Breast epithelium (tissue), 4 donors: ENCODE results near the gene SLC39A11. TPM values are rescaled to one million over a fixed set of nuclear protein-coding genes. Genes with fewer than 3 reads are reported as not detected.
A peak's percentile ranks its signal among the peaks of the same experiment; 100 is the strongest.

Source experiments
- DNase-seq, 2 donors: peaks; one replicate each; pipeline ENCODE4 v3.0.0-alpha.2; 2019; ENCODE audit warnings: low spot score in 2 of 2
- H3K27ac ChIP-seq, 2 donors: fragments of 200-600 bp; sonication (generic) in 1 of 2; one replicate each; pipeline ENCODE4 v1.5.1; 2016 to 2019; ENCODE audit warnings: mild to moderate bottlenecking in 1 of 2
- H3K27me3 ChIP-seq, 2 donors: fragments of 200-600 bp; sonication (generic) in 1 of 2; one replicate each; pipeline versions ENCODE4 v1.5.1 to v1.6.0; 2017 to 2019; ENCODE audit warnings: control low read depth in 1 of 2, mild to moderate bottlenecking in 1 of 2
- H3K36me3 ChIP-seq: fragments of 200-600 bp; one replicate; pipeline ENCODE4 v1.5.1; 2019
- H3K4me1 ChIP-seq, 2 donors: fragments of 200-600 bp; sonication (generic); one replicate each; pipeline ENCODE4 v1.5.1; 2016 to 2019; ENCODE audit warnings: control low read depth in 1 of 2
- H3K4me3 ChIP-seq, 3 donors: fragments of 200-600 bp; sonication (generic); 1 replicate in 2 of 3; 2 replicates in 1 of 3; pipeline ENCODE4 v1.5.1; 2016 to 2019; ENCODE audit warnings: mild to moderate bottlenecking in 3 of 3, moderate library complexity in 2 of 3
- H3K9me3 ChIP-seq, 2 donors: fragments of 200-600 bp; sonication (generic) in 1 of 2; one replicate each; pipeline ENCODE4 v1.5.1; 2016 to 2019; ENCODE audit warnings: control low read depth in 1 of 2
- POLR2A ChIP-seq: fragments of 450-650 bp; IDR thresholded peaks from one replicate; pipeline ENCODE4 v1.6.1; 2016; ENCODE audit warnings: antibody characterized with exemption, mild to moderate bottlenecking, moderate library complexity
- POLR2AphosphoS5 ChIP-seq, 3 donors: sonication (generic); formaldehyde crosslinking; IDR thresholded peaks; one replicate each; pipeline ENCODE4 v1.6.1; 2017; ENCODE audit warnings: antibody characterized with exemption in 3 of 3
- intact Hi-C: fragments of 100-400 bp; cut with DNase I; formaldehyde crosslinking; loops from one replicate; pipeline ENCODE4 v1.15.1; 2023; ENCODE audit warnings: low total_unique reads
- total RNA-seq, 3 donors: library from RNA; depleted of rRNA; stranded (reverse); fragments of >200 nt; gene quantifications; one replicate each; pipeline ENCODE4 v1.1.0, GENCODE V29; 2016
- TF ChIP-seq, protein P1 (sequence below), 3 donors: fragments of 450-650 bp; IDR thresholded peaks; one replicate each; pipeline ENCODE4 v1.5.1; 2016 to 2017; ENCODE audit warnings: antibody characterized with exemption in 3 of 3, mild to moderate bottlenecking in 3 of 3, moderate library complexity in 3 of 3

SLC39A11 gene
- total RNA-seq, 3 donors from 2014 or later, result 31.8 to 54.6 (median 47.0) TPM

DNA sequence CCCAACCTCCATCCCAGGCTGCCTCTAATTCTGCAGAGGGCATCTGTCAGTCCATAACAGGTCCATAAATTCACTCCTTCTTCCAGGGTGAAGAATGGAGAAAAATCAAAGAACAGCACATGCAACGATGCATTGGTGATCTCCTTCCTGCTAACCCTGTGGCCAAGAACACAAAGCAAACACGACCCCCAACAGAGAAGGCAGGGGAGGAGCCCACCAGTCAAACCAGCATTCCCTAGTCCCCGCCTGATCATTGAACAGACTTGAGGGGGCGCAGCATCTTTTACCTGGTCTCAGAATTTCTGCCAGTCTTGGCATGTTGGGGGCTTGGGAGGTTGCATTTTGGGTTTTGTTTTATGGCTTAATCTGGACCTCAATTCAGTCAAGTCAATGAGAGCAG, 476.0 kb downstream of the SLC39A11 start:
- Histone ChIP-seq H3K4me1 (no peaks in the 10 kb centered on the region), H3K36me3 (no peaks in the 10 kb centered on the region), H3K9me3 (no peaks in the 10 kb centered on the region), H3K27me3 (peaks cover 0 to 10% of the 10 kb centered on the region in 2 donors), H3K4me3 (no peak overlapping the region), H3K27ac (no peak overlapping the region)
- DNase-seq, result no peak
- TF ChIP-seq, protein P1, sequence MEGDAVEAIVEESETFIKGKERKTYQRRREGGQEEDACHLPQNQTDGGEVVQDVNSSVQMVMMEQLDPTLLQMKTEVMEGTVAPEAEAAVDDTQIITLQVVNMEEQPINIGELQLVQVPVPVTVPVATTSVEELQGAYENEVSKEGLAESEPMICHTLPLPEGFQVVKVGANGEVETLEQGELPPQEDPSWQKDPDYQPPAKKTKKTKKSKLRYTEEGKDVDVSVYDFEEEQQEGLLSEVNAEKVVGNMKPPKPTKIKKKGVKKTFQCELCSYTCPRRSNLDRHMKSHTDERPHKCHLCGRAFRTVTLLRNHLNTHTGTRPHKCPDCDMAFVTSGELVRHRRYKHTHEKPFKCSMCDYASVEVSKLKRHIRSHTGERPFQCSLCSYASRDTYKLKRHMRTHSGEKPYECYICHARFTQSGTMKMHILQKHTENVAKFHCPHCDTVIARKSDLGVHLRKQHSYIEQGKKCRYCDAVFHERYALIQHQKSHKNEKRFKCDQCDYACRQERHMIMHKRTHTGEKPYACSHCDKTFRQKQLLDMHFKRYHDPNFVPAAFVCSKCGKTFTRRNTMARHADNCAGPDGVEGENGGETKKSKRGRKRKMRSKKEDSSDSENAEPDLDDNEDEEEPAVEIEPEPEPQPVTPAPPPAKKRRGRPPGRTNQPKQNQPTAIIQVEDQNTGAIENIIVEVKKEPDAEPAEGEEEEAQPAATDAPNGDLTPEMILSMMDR (IDR thresholded peaks at IDR 0.05), result no peak
- TF ChIP-seq POLR2AphosphoS5 (IDR thresholded peaks at IDR 0.05) (no peak), POLR2A (no peak)
- intact Hi-C loops, result no loop called here

DNA sequence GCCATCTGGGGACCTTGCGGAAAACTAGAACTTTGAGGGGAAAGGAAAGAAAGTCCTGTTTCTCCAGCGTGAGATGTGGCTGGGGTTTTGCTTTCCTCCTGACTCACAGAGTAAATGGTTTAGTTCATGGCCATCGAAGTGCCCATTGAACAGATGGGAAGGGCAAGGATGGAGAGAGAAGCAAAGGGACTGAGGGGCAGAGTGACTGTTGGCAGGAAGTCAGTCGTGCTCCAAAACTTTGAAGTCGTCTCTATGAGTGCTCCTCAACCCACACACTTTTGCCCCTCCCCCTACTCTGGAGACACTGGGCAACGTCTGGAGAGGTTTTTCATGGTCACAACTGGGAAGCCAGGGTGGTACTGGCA, 476.9 kb downstream of the SLC39A11 start:
- Histone ChIP-seq H3K4me1 (no peaks in the 10 kb centered on the region), H3K36me3 (no peaks in the 10 kb centered on the region), H3K27me3 (peaks cover 0 to 8% of the 10 kb centered on the region in 2 donors), H3K4me3 (no peak overlapping the region), H3K27ac (peak overlapping the region in 1 of 2 donors; percentile 49), H3K9me3 (no peaks in the 10 kb centered on the region)
- intact Hi-C loops, result no loop called here
- TF ChIP-seq POLR2A (no peak), POLR2AphosphoS5 (IDR thresholded peaks at IDR 0.05) (no peak)
- TF ChIP-seq, protein P1 (IDR thresholded peaks at IDR 0.05), result no peak
- no peak for DNase-seq

DNA sequence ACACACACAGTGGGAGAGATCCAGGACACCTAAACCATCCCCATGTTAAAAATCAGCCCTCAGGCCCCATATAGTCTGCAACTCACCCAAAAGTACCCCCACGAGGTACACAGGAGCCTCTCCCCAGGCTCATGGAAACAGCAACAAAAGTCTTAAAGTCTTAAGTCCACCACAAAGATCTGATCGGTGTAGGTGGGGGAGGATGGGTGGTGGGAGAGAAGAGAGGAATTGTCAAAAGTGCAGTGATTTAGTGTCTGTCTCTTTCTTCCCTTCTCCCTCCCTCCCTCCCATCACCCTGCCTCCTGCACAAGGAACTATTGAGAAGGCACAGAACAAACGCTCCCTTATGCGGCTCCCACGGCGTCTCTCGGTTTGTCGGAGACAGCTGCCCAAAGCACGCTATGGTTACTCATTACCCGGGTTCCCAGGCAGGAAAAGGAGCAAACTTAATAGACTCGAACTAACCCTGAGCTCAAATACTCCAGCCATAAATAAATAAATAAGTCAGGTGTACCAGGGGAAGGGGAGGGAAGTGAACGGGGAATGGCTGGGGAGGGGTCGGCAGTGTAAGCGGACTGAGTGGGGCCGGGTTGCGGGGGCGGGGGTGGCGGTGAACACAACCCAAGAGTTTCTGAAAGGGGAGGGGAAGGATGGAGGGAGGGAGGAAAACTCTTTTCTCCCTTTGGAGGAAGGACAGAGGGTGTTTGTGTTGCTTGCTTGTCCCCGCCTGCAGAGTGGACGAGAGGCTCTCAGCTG, 477.4 kb downstream of the SLC39A11 start:
- Histone ChIP-seq H3K4me1 (no peaks in the 10 kb centered on the region), H3K4me3 (no peak overlapping the region), H3K36me3 (no peaks in the 10 kb centered on the region), H3K27me3 (peaks cover 0 to 4% of the 10 kb centered on the region in 2 donors), H3K9me3 (no peaks in the 10 kb centered on the region), H3K27ac (peak overlapping the region in 1 of 2 donors; percentile 49)
- intact Hi-C loops, result no loop called here
- TF ChIP-seq, protein P1 (IDR thresholded peaks at IDR 0.05), result no peak
- TF ChIP-seq POLR2AphosphoS5 (IDR thresholded peaks at IDR 0.05) (no peak), POLR2A (no peak)
- DNase-seq, result peak in 1 of 2 donors; percentile 36

DNA sequence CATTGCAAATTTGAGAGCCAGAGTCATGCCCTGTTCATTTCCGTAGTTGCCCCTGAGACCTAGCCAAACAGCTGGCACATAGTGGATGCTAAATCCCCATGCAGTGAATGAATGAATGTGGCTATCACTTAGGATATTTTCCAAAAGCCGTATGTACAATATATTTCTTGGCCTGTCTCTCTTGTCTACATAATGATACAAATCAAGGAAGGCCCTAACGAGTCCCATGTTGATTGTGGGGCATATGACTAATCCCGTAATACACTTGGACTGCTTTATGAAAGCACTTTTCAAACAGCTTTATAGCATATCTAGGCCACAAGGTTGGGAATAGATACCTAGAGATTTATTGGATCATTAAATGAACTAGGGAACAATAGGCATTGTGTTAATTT, 478.0 kb downstream of the SLC39A11 start:
- Histone ChIP-seq H3K27ac (peak overlapping the region in 1 of 2 donors; percentile 49), H3K27me3 (no peaks in the 10 kb centered on the region), H3K36me3 (no peaks in the 10 kb centered on the region), H3K4me1 (no peaks in the 10 kb centered on the region), H3K9me3 (no peaks in the 10 kb centered on the region), H3K4me3 (no peak overlapping the region)
- no peak for DNase-seq
- intact Hi-C loops, result no loop called here
- TF ChIP-seq POLR2AphosphoS5 (IDR thresholded peaks at IDR 0.05) (no peak), POLR2A (no peak)
- TF ChIP-seq, protein P1 (IDR thresholded peaks at IDR 0.05), result no peak

DNA sequence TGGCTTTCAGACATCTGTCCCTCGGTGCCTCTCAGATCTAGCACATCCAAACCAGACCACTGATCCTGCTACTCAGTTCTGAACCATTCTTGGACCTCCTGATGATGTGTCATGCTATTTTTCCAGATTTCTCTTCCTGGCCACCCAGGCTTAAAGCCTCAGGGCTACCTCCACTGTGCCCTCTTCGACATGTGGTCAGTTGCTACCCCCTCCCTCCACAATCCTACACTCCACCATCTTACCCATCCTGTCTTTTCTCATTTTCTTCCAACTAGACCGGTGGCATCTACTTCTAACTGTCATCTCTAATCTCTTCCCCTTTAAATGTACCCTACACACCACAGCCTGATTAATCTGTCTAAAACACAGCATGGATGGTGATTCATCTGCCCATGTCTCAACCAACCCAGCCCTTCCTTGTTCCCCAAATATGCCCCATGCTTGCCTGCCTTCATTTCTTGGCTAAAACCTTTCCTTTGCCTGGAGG, 478.6 kb downstream of the SLC39A11 start:
- no peak for TF ChIP-seq POLR2A
- TF ChIP-seq, protein P1 (IDR thresholded peaks at IDR 0.05), result no peak
- no peak for TF ChIP-seq POLR2AphosphoS5 (IDR thresholded peaks at IDR 0.05)
- Histone ChIP-seq H3K27ac (no peak overlapping the region), H3K9me3 (no peaks in the 10 kb centered on the region), H3K4me1 (no peaks in the 10 kb centered on the region), H3K27me3 (no peaks in the 10 kb centered on the region), H3K36me3 (no peaks in the 10 kb centered on the region), H3K4me3 (no peak overlapping the region)
- intact Hi-C loops, result no loop called here
- no peak for DNase-seq
